NCI-H1694 treated with DMSO at 0.1 percent for 48 hours (cell line): ENCODE data around the gene CD109.
"Not testable (repeated sequence)": the region's sequence is repeated elsewhere in the genome, so short reads cannot be mapped to it uniquely, and the experiment has no call there.

Experiments used
- DNase-seq: peaks from one replicate; lab custom pipeline; 2025; lab: John Stamatoyannopoulos, UW

CD109 gene

GRCh38 chr6:73688351-73688750, 7.7 kb upstream of the CD109 start:
- DNase-seq = no peak

GRCh38 chr6:73690056-73690455, 5.9 kb upstream of the CD109 start:
- no peak for DNase-seq

GRCh38 chr6:73691512-73691911, 4.5 kb upstream of the CD109 start:
- no peak for DNase-seq

GRCh38 chr6:73694711-73695411, 1.1 kb upstream of the CD109 start:
- DNase-seq = no peak

- DNase-seq = no peak
Observed at GRCh38 chr6:73696966-73697655, 1.1 kb downstream of the CD109 start.

GRCh38 chr6:73699676-73700459, 3.9 kb downstream of the CD109 start:
- DNase-seq = no peak

GRCh38 chr6:73702444-73702843, 6.4 kb downstream of the CD109 start:
- DNase-seq = no peak

- DNase-seq = no peak
Observed at GRCh38 chr6:73703466-73703865, 7.5 kb downstream of the CD109 start.

- no peak for DNase-seq
Observed at GRCh38 chr6:73704260-73704659, 8.3 kb downstream of the CD109 start.

GRCh38 chr6:73704798-73705197, 8.8 kb downstream of the CD109 start:
- DNase-seq = no peak

- no peak for DNase-seq
Observed at GRCh38 chr6:73706971-73707370, 11.0 kb downstream of the CD109 start.

GRCh38 chr6:73710470-73710869, 14.5 kb downstream of the CD109 start:
- DNase-seq = no peak

- DNase-seq = no peak
Observed at GRCh38 chr6:73710948-73711347, 14.9 kb downstream of the CD109 start.

GRCh38 chr6:73712535-73713173, 16.7 kb downstream of the CD109 start:
- no peak for DNase-seq

- DNase-seq = no peak
Observed at GRCh38 chr6:73713426-73714147, 17.6 kb downstream of the CD109 start.

- DNase-seq = not testable (repeated sequence)
Observed at GRCh38 chr6:73715111-73715508, 19.1 kb downstream of the CD109 start.

GRCh38 chr6:73719046-73719445, 23.0 kb downstream of the CD109 start:
- DNase-seq = no peak

- no peak for DNase-seq
Observed at GRCh38 chr6:73722318-73723060, 26.5 kb downstream of the CD109 start.

- DNase-seq = not testable (repeated sequence)
Observed at GRCh38 chr6:73723480-73723879, 27.5 kb downstream of the CD109 start.

GRCh38 chr6:73724389-73724788, 28.4 kb downstream of the CD109 start:
- DNase-seq = no peak

GRCh38 chr6:73725192-73725591, 29.2 kb downstream of the CD109 start:
- DNase-seq = not testable (repeated sequence)
